ENCODE data around the gene ATG10. TPM values are rescaled to one million over a fixed set of nuclear protein-coding genes. Genes with fewer than 3 reads are reported as not detected.
A peak's percentile ranks its signal among the peaks of the same experiment; 100 is the strongest.

ATG10 gene
- total and polyA plus RNA-seq, 2 of the 13 experiments (the other 11 are each of a cell fraction or from before 2014, with no cell fraction given): 2.0 to 5.7 TPM

- TF ChIP-seq LRRFIP1 (CRISPR knock-in tag; conservative IDR thresholded peaks at IDR 0.05) (no peak), ZNF572 (CRISPR knock-in tag; IDR thresholded peaks at IDR 0.05) (no peak), ZMYM4 (CRISPR knock-in tag; IDR thresholded peaks at IDR 0.05) (no peak), ZZZ3 (CRISPR knock-in tag; IDR thresholded peaks at IDR 0.05; ENCODE audit: borderline replicate concordance) (peak; percentile 28; the same call in 1 of the 2 replicates), ZNF382 (CRISPR knock-in tag; IDR thresholded peaks at IDR 0.05; ENCODE audit: borderline replicate concordance) (no peak), MZF1 (CRISPR knock-in tag; IDR thresholded peaks at IDR 0.05; ENCODE audit: borderline replicate concordance) (peak; percentile 43; the same call in 1 of the 2 replicates), CENPT (CRISPR knock-in tag; IDR thresholded peaks at IDR 0.05; ENCODE audit: low read depth) (no peak), KDM1A (CRISPR knock-in tag; IDR thresholded peaks at IDR 0.05) (no peak), NFE2L2 (IDR thresholded peaks at IDR 0.05; ENCODE audit: low read length) (no peak), POGZ (CRISPR knock-in tag; IDR thresholded peaks at IDR 0.05) (peak; percentile 65), NCOA2 (CRISPR knock-in tag; IDR thresholded peaks at IDR 0.05) (0 out of 2 replicates have a peak, but pooled peaks have one; percentile 3), DNMT3B (CRISPR knock-in tag; conservative IDR thresholded peaks at IDR 0.05) (no peak), ZNF143 (CRISPR knock-in tag; IDR thresholded peaks at IDR 0.05) (peak; percentile 91), NR2F6 (IDR thresholded peaks at IDR 0.05) (no peak), NR2F6 (CRISPR knock-in tag; IDR thresholded peaks at IDR 0.05) (0 out of 2 replicates have a peak, but pooled peaks have one; percentile 16), ZFYVE20 (CRISPR knock-in tag; IDR thresholded peaks at IDR 0.05; ENCODE audit: borderline replicate concordance, low read depth) (no peak), ATRX (CRISPR knock-in tag; IDR thresholded peaks at IDR 0.05; ENCODE audit: borderline replicate concordance) (no peak), YEATS4 (CRISPR knock-in tag; IDR thresholded peaks at IDR 0.05; ENCODE audit: borderline replicate concordance) (peak; percentile 94), RBFOX2 (IDR thresholded peaks at IDR 0.05; ENCODE audit: low read depth, low read length) (peak; percentile 99), SMC3 (IDR thresholded peaks at IDR 0.05; ENCODE audit: low read length) (no peak), SRF (IDR thresholded peaks at IDR 0.05; ENCODE audit: low read depth, low read length) (0 out of 2 replicates have a peak, but pooled peaks have one; percentile 10), ZNF780A (CRISPR knock-in tag; IDR thresholded peaks at IDR 0.05) (no peak), ZNF33B (CRISPR knock-in tag; IDR thresholded peaks at IDR 0.05) (0 out of 2 replicates have a peak, but pooled peaks have one; percentile 61), ZNF557 (CRISPR knock-in tag; IDR thresholded peaks at IDR 0.05) (0 out of 2 replicates have a peak, but pooled peaks have one; percentile 53), E2F2 (CRISPR knock-in tag; IDR thresholded peaks at IDR 0.05; ENCODE audit: borderline replicate concordance) (peak; percentile 91)
- TF ChIP-seq, protein P1, sequence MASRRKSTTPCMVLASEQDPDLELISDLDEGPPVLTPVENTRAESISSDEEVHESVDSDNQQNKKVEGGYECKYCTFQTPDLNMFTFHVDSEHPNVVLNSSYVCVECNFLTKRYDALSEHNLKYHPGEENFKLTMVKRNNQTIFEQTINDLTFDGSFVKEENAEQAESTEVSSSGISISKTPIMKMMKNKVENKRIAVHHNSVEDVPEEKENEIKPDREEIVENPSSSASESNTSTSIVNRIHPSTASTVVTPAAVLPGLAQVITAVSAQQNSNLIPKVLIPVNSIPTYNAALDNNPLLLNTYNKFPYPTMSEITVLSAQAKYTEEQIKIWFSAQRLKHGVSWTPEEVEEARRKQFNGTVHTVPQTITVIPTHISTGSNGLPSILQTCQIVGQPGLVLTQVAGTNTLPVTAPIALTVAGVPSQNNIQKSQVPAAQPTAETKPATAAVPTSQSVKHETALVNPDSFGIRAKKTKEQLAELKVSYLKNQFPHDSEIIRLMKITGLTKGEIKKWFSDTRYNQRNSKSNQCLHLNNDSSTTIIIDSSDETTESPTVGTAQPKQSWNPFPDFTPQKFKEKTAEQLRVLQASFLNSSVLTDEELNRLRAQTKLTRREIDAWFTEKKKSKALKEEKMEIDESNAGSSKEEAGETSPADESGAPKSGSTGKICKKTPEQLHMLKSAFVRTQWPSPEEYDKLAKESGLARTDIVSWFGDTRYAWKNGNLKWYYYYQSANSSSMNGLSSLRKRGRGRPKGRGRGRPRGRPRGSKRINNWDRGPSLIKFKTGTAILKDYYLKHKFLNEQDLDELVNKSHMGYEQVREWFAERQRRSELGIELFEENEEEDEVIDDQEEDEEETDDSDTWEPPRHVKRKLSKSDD (CRISPR knock-in tag; IDR thresholded peaks at IDR 0.05; ENCODE audit: low read depth): no peak
Measured at GRCh38 chr5:82277987-82278710, 306.3 kb downstream of the ATG10 start, which contains the start of gene RPS23 (continued).
